ENCODE data around the gene DIAPH2. TPM values are rescaled to one million over a fixed set of nuclear protein-coding genes. Genes with fewer than 3 reads are reported as not detected.
A peak's percentile ranks its signal among the peaks of the same experiment; 100 is the strongest.

DIAPH2 gene
- total and polyA plus RNA-seq, 2 experiments from 2014 or later = 7.5 to 8.1 TPM

DNA sequence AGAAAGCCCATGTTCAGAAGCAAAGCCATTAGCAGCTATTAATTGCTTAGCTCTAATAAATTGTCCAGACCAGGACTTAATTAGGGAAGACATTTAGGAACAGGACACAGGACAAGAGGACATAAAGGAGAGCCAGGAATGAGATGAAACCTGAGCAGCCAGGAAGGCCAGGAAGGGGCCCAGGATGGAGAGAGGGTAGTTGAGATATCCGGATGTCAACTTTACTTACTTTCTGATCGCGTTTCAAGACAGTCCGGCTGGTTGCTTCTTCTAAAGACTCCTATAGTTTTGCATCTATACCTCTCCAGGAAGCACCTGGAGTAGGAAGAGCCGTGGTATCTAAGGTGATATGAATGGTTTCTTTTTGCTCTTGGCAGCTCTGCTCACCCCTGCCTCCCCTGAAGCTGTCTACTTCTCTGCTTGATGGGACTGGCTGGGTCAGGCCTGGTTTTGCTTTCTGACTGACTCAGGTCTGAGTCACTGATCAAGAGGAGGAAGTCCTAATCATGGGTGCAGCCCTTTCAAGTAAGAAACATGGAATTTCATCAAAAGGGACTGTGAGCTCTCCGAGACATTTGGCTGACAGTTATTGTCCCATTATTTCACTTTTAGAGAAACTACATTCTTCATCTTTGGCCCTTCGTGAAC lies 932.4 kb downstream of the DIAPH2 start:
- Histone ChIP-seq H3K27me3 (replicated peaks; ENCODE audit: insufficient read depth) (no peaks in the 10 kb centered on the region), H4K20me1 (ENCODE audit: insufficient read depth) (no peaks in the 10 kb centered on the region), H3K9me2 (ENCODE audit: insufficient read depth) (no peaks in the 10 kb centered on the region), H3K27ac (no peak overlapping the region), H3K79me2 (ENCODE audit: insufficient read depth) (no peaks in the 10 kb centered on the region), H3F3A (ENCODE audit: insufficient read depth) (no peaks in the 10 kb centered on the region), H3K4me1 (ENCODE audit: insufficient read depth) (no peaks in the 10 kb centered on the region), H3K4me3 (no peak overlapping the region), H3K4me2 (ENCODE audit: unreplicated experiment) (peak overlapping the region; percentile 67), H3K36me3 (ENCODE audit: low read depth) (no peaks in the 10 kb centered on the region), H3K9ac (no peak overlapping the region), H2AFZ (peak overlapping the region; percentile 70), H3K9me3 (ENCODE audit: low read depth) (no peaks in the 10 kb centered on the region)
- in situ Hi-C loops (cut with MboI) = no loop called here
- DNase-seq = peak; percentile 72
- 24 to 28% methylated on average over 7 of the region's 7 CpGs for WGBS, 2 experiments (ENCODE audit: low coverage in 1 of 2, low lambda C conversion rate in 2 of 2, missing lambda C conversion rate in 2 of 2)
- TF ChIP-seq EZH2phosphoT487 (IDR thresholded peaks at IDR 0.05; ENCODE audit: insufficient read depth, low read depth) (no peak), EZH2 (IDR thresholded peaks at IDR 0.05; ENCODE audit: insufficient read depth, poor library complexity, severe bottlenecking) (no peak)

DNA sequence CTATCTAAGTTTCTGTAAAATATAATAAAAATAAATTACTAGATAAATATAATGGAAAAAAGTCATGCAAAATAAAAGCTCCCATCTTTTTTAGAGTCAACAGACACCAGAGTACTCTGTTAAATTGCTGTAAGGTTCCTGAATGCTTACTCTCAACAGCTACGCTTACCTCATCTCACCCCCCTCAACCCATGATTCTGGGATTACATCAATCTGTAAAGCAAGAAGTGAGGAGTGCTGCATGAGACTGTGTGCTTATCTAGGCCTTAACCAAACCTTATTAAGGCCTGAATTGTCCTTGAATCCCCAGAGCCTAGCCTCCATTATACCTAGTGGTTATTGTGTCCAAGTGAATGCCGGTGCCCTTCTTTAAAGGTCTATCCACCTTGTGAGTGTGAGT lies 934.9 kb downstream of the DIAPH2 start:
- WGBS, 2 experiments (ENCODE audit: low coverage in 1 of 2, low lambda C conversion rate in 2 of 2, missing lambda C conversion rate in 2 of 2) = 88 to 100% methylated on average over 2 of the region's 2 CpGs
- Histone ChIP-seq H2AFZ (no peak overlapping the region), H3K9me2 (ENCODE audit: insufficient read depth) (no peaks in the 10 kb centered on the region), H4K20me1 (ENCODE audit: insufficient read depth) (no peaks in the 10 kb centered on the region), H3K36me3 (ENCODE audit: low read depth) (no peaks in the 10 kb centered on the region), H3K9me3 (ENCODE audit: low read depth) (no peaks in the 10 kb centered on the region), H3F3A (ENCODE audit: insufficient read depth) (no peaks in the 10 kb centered on the region), H3K4me1 (ENCODE audit: insufficient read depth) (no peaks in the 10 kb centered on the region), H3K4me3 (no peak overlapping the region), H3K4me2 (ENCODE audit: unreplicated experiment) (no peak overlapping the region), H3K27ac (no peak overlapping the region), H3K27me3 (replicated peaks; ENCODE audit: insufficient read depth) (no peaks in the 10 kb centered on the region), H3K79me2 (ENCODE audit: insufficient read depth) (no peaks in the 10 kb centered on the region), H3K9ac (no peak overlapping the region)
- TF ChIP-seq EZH2phosphoT487 (IDR thresholded peaks at IDR 0.05; ENCODE audit: insufficient read depth, low read depth) (no peak), EZH2 (IDR thresholded peaks at IDR 0.05; ENCODE audit: insufficient read depth, poor library complexity, severe bottlenecking) (no peak)
- in situ Hi-C loops (cut with MboI) = no loop called here
- DNase-seq = no peak

DNA sequence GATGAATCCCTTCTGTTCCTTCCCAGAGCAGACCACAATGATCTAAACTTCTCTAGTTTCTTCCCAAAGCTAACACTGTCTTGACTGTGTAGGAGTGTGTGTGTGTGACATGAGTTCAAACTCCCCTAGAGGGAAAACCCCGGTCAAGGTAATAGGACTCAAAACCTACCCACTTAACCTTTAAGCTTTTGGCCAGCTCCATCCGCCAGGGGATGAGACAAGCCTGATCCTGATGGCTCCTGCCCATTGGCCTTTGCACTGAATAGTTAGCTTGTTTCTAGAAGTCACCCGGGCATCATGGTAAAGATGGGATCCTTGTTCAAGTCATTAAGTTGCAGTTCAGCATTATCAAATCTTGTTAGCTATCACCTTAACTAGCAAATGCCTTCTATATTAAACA lies 937.5 kb downstream of the DIAPH2 start:
- H3K4me3 ChIP-seq = no peak overlapping the region
- 80 to 83% methylated on average over 3 of the region's 3 CpGs for WGBS, 2 experiments (ENCODE audit: low coverage in 1 of 2, low lambda C conversion rate in 2 of 2, missing lambda C conversion rate in 2 of 2)
- DNase-seq = no peak
- TF ChIP-seq EZH2phosphoT487 (IDR thresholded peaks at IDR 0.05; ENCODE audit: insufficient read depth, low read depth) (no peak), EZH2 (IDR thresholded peaks at IDR 0.05; ENCODE audit: insufficient read depth, poor library complexity, severe bottlenecking) (no peak)
- H3K9ac ChIP-seq = no peak overlapping the region
- no peaks in the 10 kb centered on the region for H3K4me1 ChIP-seq (ENCODE audit: insufficient read depth)
- in situ Hi-C loops (cut with MboI) = no loop called here
- no peaks in the 10 kb centered on the region for H3K9me2 ChIP-seq (ENCODE audit: insufficient read depth)
- H3K36me3 ChIP-seq (ENCODE audit: low read depth) = no peaks in the 10 kb centered on the region
- no peaks in the 10 kb centered on the region for H3K27me3 ChIP-seq (replicated peaks; ENCODE audit: insufficient read depth)
- H3K9me3 ChIP-seq (ENCODE audit: low read depth) = no peaks in the 10 kb centered on the region
- H3K4me2 ChIP-seq (ENCODE audit: unreplicated experiment) = no peak overlapping the region
- H2AFZ ChIP-seq = no peak overlapping the region
- H3K79me2 ChIP-seq (ENCODE audit: insufficient read depth) = no peaks in the 10 kb centered on the region
- H3K27ac ChIP-seq = no peak overlapping the region
- no peaks in the 10 kb centered on the region for H4K20me1 ChIP-seq (ENCODE audit: insufficient read depth)
- H3F3A ChIP-seq (ENCODE audit: insufficient read depth) = no peaks in the 10 kb centered on the region

DNA sequence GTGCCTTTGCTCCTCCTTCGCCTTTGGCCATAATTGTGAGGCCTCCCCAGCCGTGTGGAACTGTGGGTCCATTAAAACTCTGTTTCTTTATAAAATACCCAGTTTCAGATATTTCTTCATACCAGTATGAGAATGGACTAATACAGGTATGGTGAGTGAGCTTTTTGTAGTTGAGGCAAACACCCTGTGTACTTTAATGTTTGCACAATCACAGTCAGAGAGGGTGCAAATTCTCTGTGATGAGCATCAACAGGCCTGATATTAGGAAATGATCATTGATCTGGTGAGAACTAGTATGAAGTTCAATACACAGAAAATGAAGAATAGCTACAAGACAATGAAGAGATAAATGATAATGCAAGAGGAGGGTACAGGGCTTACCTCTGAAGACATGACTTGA lies 943.7 kb downstream of the DIAPH2 start:
- no peaks in the 10 kb centered on the region for H3K79me2 ChIP-seq (ENCODE audit: insufficient read depth)
- H3K4me2 ChIP-seq (ENCODE audit: unreplicated experiment) = no peak overlapping the region
- in situ Hi-C loops (cut with MboI) = no loop called here
- H3K27ac ChIP-seq = no peak overlapping the region
- H3K9me2 ChIP-seq (ENCODE audit: insufficient read depth) = no peaks in the 10 kb centered on the region
- 77 to 79% methylated on average over 2 of the region's 2 CpGs for WGBS, 2 experiments (ENCODE audit: low coverage in 1 of 2, low lambda C conversion rate in 2 of 2, missing lambda C conversion rate in 2 of 2)
- H3K27me3 ChIP-seq (replicated peaks; ENCODE audit: insufficient read depth) = no peaks in the 10 kb centered on the region
- no peak overlapping the region for H3K4me3 ChIP-seq
- TF ChIP-seq EZH2 (IDR thresholded peaks at IDR 0.05; ENCODE audit: insufficient read depth, poor library complexity, severe bottlenecking) (no peak), EZH2phosphoT487 (IDR thresholded peaks at IDR 0.05; ENCODE audit: insufficient read depth, low read depth) (no peak)
- H4K20me1 ChIP-seq (ENCODE audit: insufficient read depth) = no peaks in the 10 kb centered on the region
- no peak overlapping the region for H2AFZ ChIP-seq
- H3K36me3 ChIP-seq (ENCODE audit: low read depth) = no peaks in the 10 kb centered on the region
- H3K9ac ChIP-seq = no peak overlapping the region
- H3K9me3 ChIP-seq (ENCODE audit: low read depth) = no peaks in the 10 kb centered on the region
- H3K4me1 ChIP-seq (ENCODE audit: insufficient read depth) = no peaks in the 10 kb centered on the region
- no peak for DNase-seq
- no peaks in the 10 kb centered on the region for H3F3A ChIP-seq (ENCODE audit: insufficient read depth)

Measured in GM23248 (cell line).